ENCODE data around the gene TMC3. TPM values are rescaled to one million over a fixed set of nuclear protein-coding genes. Genes with fewer than 3 reads are reported as not detected.

TMC3 gene
- total RNA-seq, 2 donors from 2014 or later: not detected

- H3K36me3 ChIP-seq: no peaks in the 10 kb centered on the region
- no peak overlapping the region for H3K4me3 ChIP-seq
- H3K27me3 ChIP-seq: no peaks in the 10 kb centered on the region
- H3K9me3 ChIP-seq: peaks cover 0 to 6% of the 10 kb centered on the region in 2 donors
- H3K27ac ChIP-seq: no peak overlapping the region
- no peak for DNase-seq (ENCODE audit: low spot score)
- no peaks in the 10 kb centered on the region for H3K4me1 ChIP-seq
- no peak for TF ChIP-seq CTCF (IDR thresholded peaks at IDR 0.05)
Observed at GRCh38 chr15:81380668-81381067, 6.7 kb upstream of the TMC3 start.

DNA sequence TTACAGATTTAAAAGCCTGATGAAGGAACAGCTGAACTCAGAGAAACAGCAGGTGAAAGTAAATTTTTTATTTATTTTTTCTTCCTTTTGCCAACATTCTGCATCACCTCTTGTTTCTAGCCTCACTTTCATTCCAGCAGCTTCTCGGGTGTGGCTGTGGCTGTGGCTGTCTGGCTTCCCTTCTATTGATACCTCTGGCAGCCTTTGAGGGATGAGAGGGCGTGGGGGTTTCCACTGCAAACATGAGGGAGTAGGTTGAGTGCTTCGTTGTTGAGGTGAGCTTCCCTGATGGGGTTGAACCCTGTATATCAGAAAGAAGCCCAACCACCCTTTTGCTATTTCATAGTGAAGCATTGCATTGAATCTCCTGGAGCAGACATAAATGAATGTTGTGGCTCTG is 6.2 kb upstream of the TMC3 start:
- DNase-seq (ENCODE audit: low spot score): no peak
- TF ChIP-seq CTCF (IDR thresholded peaks at IDR 0.05): no peak
- Histone ChIP-seq H3K36me3 (no peaks in the 10 kb centered on the region), H3K27me3 (no peaks in the 10 kb centered on the region), H3K4me3 (no peak overlapping the region), H3K4me1 (no peaks in the 10 kb centered on the region), H3K9me3 (peaks cover 0 to 6% of the 10 kb centered on the region in 2 donors), H3K27ac (no peak overlapping the region)

DNA sequence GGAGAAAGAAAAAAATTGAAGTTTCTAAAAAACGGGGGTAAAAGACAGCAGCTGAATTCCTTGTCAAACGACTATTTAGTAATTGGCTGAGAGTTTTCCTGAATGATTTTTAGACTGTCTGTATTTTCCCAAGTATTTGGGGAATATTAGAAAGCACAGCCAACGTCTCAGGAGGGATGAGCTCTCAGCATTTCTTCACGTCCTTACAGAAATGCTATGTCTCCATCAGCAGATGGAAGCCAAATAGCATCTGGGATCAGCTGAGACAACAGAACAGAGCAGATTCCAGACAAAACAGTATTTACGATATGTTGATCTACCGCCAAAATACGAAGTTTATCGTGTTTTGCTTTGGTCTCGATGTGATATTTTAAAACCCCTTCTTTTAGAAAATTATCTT is 5.3 kb upstream of the TMC3 start:
- no peaks in the 10 kb centered on the region for H3K36me3 ChIP-seq
- no peaks in the 10 kb centered on the region for H3K4me1 ChIP-seq
- H3K27me3 ChIP-seq: no peaks in the 10 kb centered on the region
- no peak for DNase-seq (ENCODE audit: low spot score)
- H3K9me3 ChIP-seq: no peaks in the 10 kb centered on the region
- H3K4me3 ChIP-seq: no peak overlapping the region
- no peak for TF ChIP-seq CTCF (IDR thresholded peaks at IDR 0.05)
- H3K27ac ChIP-seq: no peak overlapping the region

GRCh38 chr15:81378443-81378842 is 4.4 kb upstream of the TMC3 start:
- no peak overlapping the region for H3K4me3 ChIP-seq
- no peaks in the 10 kb centered on the region for H3K9me3 ChIP-seq
- H3K36me3 ChIP-seq: no peaks in the 10 kb centered on the region
- DNase-seq (ENCODE audit: low spot score): no peak
- no peak overlapping the region for H3K27ac ChIP-seq
- no peak for TF ChIP-seq CTCF (IDR thresholded peaks at IDR 0.05)
- H3K4me1 ChIP-seq: no peaks in the 10 kb centered on the region
- no peaks in the 10 kb centered on the region for H3K27me3 ChIP-seq

GRCh38 chr15:81377871-81378270 is 3.9 kb upstream of the TMC3 start:
- H3K27ac ChIP-seq: no peak overlapping the region
- no peaks in the 10 kb centered on the region for H3K9me3 ChIP-seq
- DNase-seq (ENCODE audit: low spot score): no peak
- no peak overlapping the region for H3K4me3 ChIP-seq
- no peaks in the 10 kb centered on the region for H3K36me3 ChIP-seq
- TF ChIP-seq CTCF (IDR thresholded peaks at IDR 0.05): no peak
- no peaks in the 10 kb centered on the region for H3K4me1 ChIP-seq
- no peaks in the 10 kb centered on the region for H3K27me3 ChIP-seq

GRCh38 chr15:81376231-81376630 is 2.2 kb upstream of the TMC3 start:
- H3K27ac ChIP-seq: no peak overlapping the region
- H3K9me3 ChIP-seq: no peaks in the 10 kb centered on the region
- H3K27me3 ChIP-seq: no peaks in the 10 kb centered on the region
- no peaks in the 10 kb centered on the region for H3K4me1 ChIP-seq
- TF ChIP-seq CTCF (IDR thresholded peaks at IDR 0.05): no peak
- no peak for DNase-seq (ENCODE audit: low spot score)
- no peaks in the 10 kb centered on the region for H3K36me3 ChIP-seq
- H3K4me3 ChIP-seq: no peak overlapping the region

Measured in right atrium auricular region (tissue), 2 donors.